AG09319 (cell line): ENCODE results near the gene ZNF302.

Experiments used
- DNase-seq: peaks from one replicate; pipeline ENCODE4 v3.0.0-alpha.2; 2010; ENCODE audit warnings: low read depth; ENCODE audit errors: extremely low read depth
- CTCF ChIP-seq: IDR thresholded peaks from 2 replicates; pipeline ENCODE4 v1.5.1; 2011; ENCODE audit warnings: low read depth, mild to moderate bottlenecking, inconsistent platforms, low read length, moderate library complexity

The ZNF302 gene

GRCh38 chr19:34733266-34733745 lies 55.8 kb downstream of the ZNF302 start:
- TF ChIP-seq CTCF = no peak
- DNase-seq = no peak

GRCh38 chr19:34733746-34734536 lies 56.5 kb downstream of the ZNF302 start, which contains the start of gene ZNF181:
Gene ZNF181, plus strand, starts transcription at chr19:34734243. Its CDS starts 795 bp downstream, at chr19:34735038.
- no peak for TF ChIP-seq CTCF
- peak; percentile 69 for DNase-seq

- peak; percentile 59 for DNase-seq
- TF ChIP-seq CTCF = no peak
Measured at GRCh38 chr19:34734537-34735103, 57.1 kb downstream of the ZNF302 start.
